Measurements from ENCODE around the gene PROP1.

Gene PROP1

GRCh38 chr5:177997319-177997670 is 1.3 kb upstream of the PROP1 start:
- Mint-ChIP-seq H3K4me1 (no peaks in the 10 kb centered on the region), H3K4me3 (no peak overlapping the region), H3K27ac (no peak overlapping the region), H3K27me3 (ENCODE audit: low read depth, poor library complexity) (peaks cover 7% of the 10 kb centered on the region), H3K9me3 (no peaks in the 10 kb centered on the region), H3K36me3 (ENCODE audit: low read depth) (no peaks in the 10 kb centered on the region)
- no peak for TF ChIP-seq CTCF (IDR thresholded peaks at IDR 0.05)
- no peak for DNase-seq

- Mint-ChIP-seq H3K4me1 (no peaks in the 10 kb centered on the region), H3K9me3 (no peaks in the 10 kb centered on the region), H3K27ac (no peak overlapping the region), H3K27me3 (ENCODE audit: low read depth, poor library complexity) (peaks cover 7% of the 10 kb centered on the region), H3K36me3 (ENCODE audit: low read depth) (no peaks in the 10 kb centered on the region), H3K4me3 (no peak overlapping the region)
- no peak for DNase-seq
- no peak for TF ChIP-seq CTCF (IDR thresholded peaks at IDR 0.05)
Observed at GRCh38 chr5:177996660-177997318, 747 bp upstream of the PROP1 start.

GRCh38 chr5:177994561-177995190 is 1.4 kb downstream of the PROP1 start:
- peaks cover 5% of the 10 kb centered on the region for H3K27me3 Mint-ChIP-seq (ENCODE audit: low read depth, poor library complexity)
- no peak for DNase-seq
- H3K36me3 Mint-ChIP-seq (ENCODE audit: low read depth): no peaks in the 10 kb centered on the region
- TF ChIP-seq CTCF (IDR thresholded peaks at IDR 0.05): no peak
- H3K9me3 Mint-ChIP-seq: no peaks in the 10 kb centered on the region
- no peaks in the 10 kb centered on the region for H3K4me1 Mint-ChIP-seq
- no peak overlapping the region for H3K4me3 Mint-ChIP-seq
- H3K27ac Mint-ChIP-seq: no peak overlapping the region

GRCh38 chr5:177994063-177994462 is 2.0 kb downstream of the PROP1 start:
- Mint-ChIP-seq H3K9me3 (no peaks in the 10 kb centered on the region), H3K27me3 (ENCODE audit: low read depth, poor library complexity) (peaks cover 9% of the 10 kb centered on the region), H3K4me3 (no peak overlapping the region), H3K27ac (no peak overlapping the region), H3K4me1 (no peaks in the 10 kb centered on the region), H3K36me3 (ENCODE audit: low read depth) (no peaks in the 10 kb centered on the region)
- no peak for DNase-seq
- TF ChIP-seq CTCF (IDR thresholded peaks at IDR 0.05): no peak

GRCh38 chr5:177992466-177992865 is 3.6 kb downstream of the PROP1 start:
- no peak overlapping the region for H3K4me3 Mint-ChIP-seq
- TF ChIP-seq CTCF (IDR thresholded peaks at IDR 0.05): no peak
- no peak for DNase-seq
- no peak overlapping the region for H3K27ac Mint-ChIP-seq
- H3K36me3 Mint-ChIP-seq (ENCODE audit: low read depth): no peaks in the 10 kb centered on the region
- H3K4me1 Mint-ChIP-seq: no peaks in the 10 kb centered on the region
- H3K27me3 Mint-ChIP-seq (ENCODE audit: low read depth, poor library complexity): peaks cover 9% of the 10 kb centered on the region
- no peaks in the 10 kb centered on the region for H3K9me3 Mint-ChIP-seq

All from nephron progenitor cell (in vitro differentiated cells).